Lower leg skin (tissue), 4 donors: ENCODE data around the gene FBLL1. TPM values are rescaled to one million over a fixed set of nuclear protein-coding genes. Genes with fewer than 3 reads are reported as not detected.

ENCODE experiments used
- DNase-seq, 2 donors: peaks; one replicate each; pipeline ENCODE4 v3.0.0-alpha.2; 2019; ENCODE audit warnings: low spot score in 2 of 2
- H3K4me3 ChIP-seq: fragments of 200-600 bp; sonication (generic); 2 replicates; pipeline ENCODE4 v1.5.1; 2017; ENCODE audit warnings: mild to moderate bottlenecking, low read depth; ENCODE audit not compliant: poor library complexity, severe bottlenecking
- POLR2A ChIP-seq, 2 donors: fragments of 450-650 bp; IDR thresholded peaks; one replicate each; pipeline ENCODE4 v1.6.1; 2016 to 2017; ENCODE audit warnings: antibody characterized with exemption in 2 of 2, mild to moderate bottlenecking in 1 of 2, moderate library complexity in 1 of 2
- WGBS, 2 donors: methylation state at CpG; one replicate each; pipeline ENCODE4 v1.1.5; 2018; 5-methylcytosine and 5-hydroxymethylcytosine counted together
- intact Hi-C: fragments of 100-400 bp; cut with DNase I; formaldehyde crosslinking; loops from one replicate; pipeline ENCODE4 v1.15.0; 2023; ENCODE audit warnings: low total_unique reads
- total RNA-seq, 4 donors: library from RNA; depleted of rRNA; stranded (reverse); fragments of >200 nt; gene quantifications; one replicate each; pipeline ENCODE4 v1.1.0, GENCODE V29; 2016
- TF ChIP-seq, protein P1 (sequence below), 3 donors: fragments of 450-650 bp; IDR thresholded peaks; one replicate each; pipeline ENCODE4 v1.5.1; 2016; ENCODE audit warnings: antibody characterized with exemption in 3 of 3, mild to moderate bottlenecking in 3 of 3, moderate library complexity in 2 of 3

Gene FBLL1
- total RNA-seq, 4 donors from 2014 or later: 0.17 to 0.49 (median 0.36) TPM; not detected in 1

DNA sequence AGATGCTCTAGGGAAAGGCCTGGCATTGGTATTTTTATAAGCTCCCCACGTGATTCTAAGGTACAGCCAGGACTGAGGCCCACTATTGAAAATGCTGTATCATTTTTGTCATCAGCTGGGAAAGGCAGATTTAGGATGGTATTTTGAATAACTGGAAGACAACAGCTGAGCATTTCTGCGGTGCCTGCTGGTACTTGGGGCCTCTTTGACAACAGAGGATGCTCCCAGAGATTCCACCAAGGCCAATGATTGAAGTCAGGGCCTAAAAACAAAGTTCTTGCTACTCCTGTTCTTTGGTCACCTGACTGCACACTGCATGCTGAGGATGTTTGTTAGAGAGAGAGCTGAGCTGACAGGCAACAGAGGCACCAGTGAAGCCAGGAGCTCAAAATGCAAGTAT, 8.1 kb downstream of the FBLL1 start:
- 47 to 59% methylated on average over 2 of the region's 2 CpGs for WGBS, 2 donors
- no peak for DNase-seq
- intact Hi-C loops: no loop called here
- H3K4me3 ChIP-seq: no peak overlapping the region
- no peak for TF ChIP-seq POLR2A (IDR thresholded peaks at IDR 0.05)
- TF ChIP-seq, protein P1, sequence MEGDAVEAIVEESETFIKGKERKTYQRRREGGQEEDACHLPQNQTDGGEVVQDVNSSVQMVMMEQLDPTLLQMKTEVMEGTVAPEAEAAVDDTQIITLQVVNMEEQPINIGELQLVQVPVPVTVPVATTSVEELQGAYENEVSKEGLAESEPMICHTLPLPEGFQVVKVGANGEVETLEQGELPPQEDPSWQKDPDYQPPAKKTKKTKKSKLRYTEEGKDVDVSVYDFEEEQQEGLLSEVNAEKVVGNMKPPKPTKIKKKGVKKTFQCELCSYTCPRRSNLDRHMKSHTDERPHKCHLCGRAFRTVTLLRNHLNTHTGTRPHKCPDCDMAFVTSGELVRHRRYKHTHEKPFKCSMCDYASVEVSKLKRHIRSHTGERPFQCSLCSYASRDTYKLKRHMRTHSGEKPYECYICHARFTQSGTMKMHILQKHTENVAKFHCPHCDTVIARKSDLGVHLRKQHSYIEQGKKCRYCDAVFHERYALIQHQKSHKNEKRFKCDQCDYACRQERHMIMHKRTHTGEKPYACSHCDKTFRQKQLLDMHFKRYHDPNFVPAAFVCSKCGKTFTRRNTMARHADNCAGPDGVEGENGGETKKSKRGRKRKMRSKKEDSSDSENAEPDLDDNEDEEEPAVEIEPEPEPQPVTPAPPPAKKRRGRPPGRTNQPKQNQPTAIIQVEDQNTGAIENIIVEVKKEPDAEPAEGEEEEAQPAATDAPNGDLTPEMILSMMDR (IDR thresholded peaks at IDR 0.05): no peak

DNA sequence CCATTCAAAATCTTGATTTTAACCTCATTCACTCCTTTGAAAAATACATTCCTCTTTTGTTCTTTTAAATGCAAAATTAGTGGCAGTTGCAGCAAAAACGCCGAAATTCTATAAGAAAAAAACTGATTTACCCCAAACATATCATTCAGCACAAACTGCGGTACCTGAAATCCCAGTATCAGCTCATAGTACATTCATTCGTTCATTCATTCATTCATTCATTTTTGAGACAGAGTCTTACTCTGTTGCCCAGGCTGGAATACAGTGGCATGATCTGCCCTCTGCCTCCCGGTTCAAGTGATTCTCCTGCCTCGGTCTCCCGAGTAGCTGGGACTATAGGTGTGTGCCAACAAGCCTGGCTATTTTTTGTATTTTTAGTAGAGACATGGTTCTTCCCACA, 20.4 kb downstream of the FBLL1 start:
- no peak for TF ChIP-seq POLR2A (IDR thresholded peaks at IDR 0.05)
- TF ChIP-seq, protein P1 (IDR thresholded peaks at IDR 0.05): no peak
- DNase-seq: no peak
- WGBS, 2 donors: 94 to 96% methylated on average over 7 of the region's 7 CpGs
- intact Hi-C loops: no loop called here
- H3K4me3 ChIP-seq: no peak overlapping the region

DNA sequence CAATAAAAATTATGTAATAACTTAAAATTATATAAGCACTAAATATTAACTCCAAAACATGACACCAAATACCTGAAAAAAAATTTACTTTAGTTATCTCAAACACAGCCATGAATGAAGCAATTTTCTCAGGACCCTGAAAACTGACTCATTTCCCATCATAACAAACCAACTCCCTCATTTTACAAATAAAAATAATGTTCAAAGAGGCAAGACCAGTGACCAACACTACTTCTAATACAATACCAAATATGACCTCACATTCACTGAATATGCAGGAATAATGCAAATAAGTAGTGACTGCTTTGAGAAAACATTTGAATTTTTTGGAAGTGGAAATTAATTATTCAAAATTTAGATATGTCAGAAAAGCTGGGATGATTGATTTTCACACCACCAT, 21.6 kb downstream of the FBLL1 start:
- TF ChIP-seq, protein P1 (IDR thresholded peaks at IDR 0.05): no peak
- TF ChIP-seq POLR2A (IDR thresholded peaks at IDR 0.05): no peak
- DNase-seq: no peak
- intact Hi-C loops: no loop called here
- H3K4me3 ChIP-seq: no peak overlapping the region

DNA sequence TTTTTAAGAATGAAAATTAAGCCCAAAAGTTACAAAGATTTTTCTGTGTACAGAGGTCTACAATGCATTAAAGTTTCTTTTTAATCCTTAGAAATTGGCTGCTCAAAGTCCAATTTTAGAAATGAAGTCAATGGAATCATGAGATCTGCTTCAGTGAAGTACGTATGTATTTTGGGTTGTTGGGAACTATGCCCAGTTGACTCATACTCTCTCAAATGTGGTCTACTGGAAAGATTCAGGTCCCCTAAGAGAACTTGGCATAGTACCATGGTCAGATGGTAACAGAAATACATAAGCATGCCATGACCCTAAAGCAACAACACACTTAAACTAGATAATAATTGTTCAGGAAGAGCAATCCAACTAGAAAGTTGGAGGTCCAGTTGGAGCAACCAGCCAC, 23.0 kb downstream of the FBLL1 start:
- intact Hi-C loops: no loop called here
- no peak overlapping the region for H3K4me3 ChIP-seq
- WGBS, 2 donors: 15 to 19% methylated on average over 1 of the region's 1 CpG
- no peak for DNase-seq
- TF ChIP-seq POLR2A (IDR thresholded peaks at IDR 0.05): no peak
- TF ChIP-seq, protein P1 (IDR thresholded peaks at IDR 0.05): no peak

DNA sequence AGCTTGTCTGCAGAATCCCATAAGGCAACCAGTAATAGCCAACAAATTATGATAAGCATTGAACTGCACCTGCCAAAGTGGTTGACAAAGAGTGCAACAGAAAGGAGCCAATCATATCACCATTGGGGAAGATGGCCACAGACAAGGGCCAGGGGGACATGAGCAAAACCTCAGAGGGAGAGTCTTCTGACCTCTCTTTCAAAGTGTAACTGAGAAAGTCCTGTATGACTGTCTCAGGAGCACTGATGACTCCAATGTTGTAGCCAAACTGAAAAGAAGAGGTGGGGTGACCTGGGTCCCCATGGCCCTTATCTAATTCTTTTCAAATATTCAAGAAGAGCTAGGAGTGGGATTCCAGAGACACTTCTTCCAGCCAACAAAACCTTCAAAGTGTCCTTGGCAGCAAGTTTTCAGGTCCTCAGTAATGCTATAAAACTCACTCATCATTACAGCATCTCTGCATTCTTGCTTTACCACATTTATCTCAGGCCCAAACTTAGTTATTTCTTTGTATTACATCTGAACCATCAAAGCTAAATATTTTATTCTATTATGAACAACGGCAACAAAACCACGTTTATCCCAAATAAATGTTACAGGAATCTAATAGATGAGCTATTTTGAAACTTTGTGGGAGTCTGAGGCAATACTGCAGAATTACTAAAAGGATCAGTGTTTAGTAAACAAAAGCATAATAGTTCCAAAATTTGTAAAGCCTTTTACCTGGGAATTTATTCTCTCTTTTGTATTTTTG, 24.4 kb downstream of the FBLL1 start:
- WGBS, 2 donors: 89 to 91% methylated on average over 2 of the region's 2 CpGs
- intact Hi-C loops: no loop called here
- H3K4me3 ChIP-seq: no peak overlapping the region
- no peak for DNase-seq
- no peak for TF ChIP-seq POLR2A (IDR thresholded peaks at IDR 0.05)
- TF ChIP-seq, protein P1 (IDR thresholded peaks at IDR 0.05): no peak

DNA sequence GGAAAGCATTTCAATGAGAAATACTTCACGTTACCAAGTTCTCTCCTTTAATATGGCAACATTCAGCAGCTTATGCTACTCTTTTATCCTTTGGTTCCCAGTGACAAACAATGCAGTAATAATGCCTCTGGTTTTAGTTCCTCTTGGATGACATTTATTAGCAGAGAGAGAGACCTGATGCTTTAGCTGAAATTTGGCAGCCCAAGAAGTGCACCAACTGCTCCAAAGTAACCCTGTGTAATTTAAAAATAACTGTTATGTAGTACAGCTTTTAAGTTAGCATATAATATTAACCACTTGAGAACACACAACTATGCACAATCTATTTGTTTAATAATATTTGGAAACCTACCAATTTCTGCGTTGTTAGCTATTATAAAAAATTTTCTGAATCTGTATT, 28.3 kb downstream of the FBLL1 start:
- intact Hi-C loops: no loop called here

More for the DNA sequence above, 28.3 kb downstream of the FBLL1 start:
- TF ChIP-seq, protein P1 (IDR thresholded peaks at IDR 0.05): no peak
- TF ChIP-seq POLR2A (IDR thresholded peaks at IDR 0.05): no peak
- DNase-seq: no peak
- 93 to 98% methylated on average over 2 of the region's 2 CpGs for WGBS, 2 donors
- no peak overlapping the region for H3K4me3 ChIP-seq
